T-helper 2 cell (primary cell): ENCODE results near the gene OR8D1.

ENCODE experiments used
- DNase-seq, 5 experiments: peaks; one replicate each; pipeline versions ENCODE4 v3.0.0 to v3.0.0-alpha.2; 2012 to 2022
- total RNA-seq, 2 donors: gene quantifications; one replicate each; lab custom pipeline; 2026; lab: John Stamatoyannopoulos, UW

The OR8D1 gene
- 0 reads per million in 2 donors for total RNA-seq

GRCh38 chr11:124313849-124314248, at the start of gene OR8D1:
Gene OR8D1 (minus strand): TSS chr11:124313949. CDS start chr11:124310766, 3,183 bp downstream.
- DNase-seq, result no peak

- no peak for DNase-seq
These were observed 45.8 kb upstream of the OR8D1 start for GRCh38 chr11:124359566-124359965.

- DNase-seq, result no peak
These were observed 32.7 kb upstream of the OR8D1 start for GRCh38 chr11:124346311-124346955.

GRCh38 chr11:124344346-124344745, 30.6 kb upstream of the OR8D1 start:
- DNase-seq, result no peak

- DNase-seq, result no peak
These were observed 26.3 kb upstream of the OR8D1 start for GRCh38 chr11:124340142-124340447.

- DNase-seq, result no peak
These were observed 25.8 kb upstream of the OR8D1 start for GRCh38 chr11:124339396-124340141.

GRCh38 chr11:124331873-124332272, 18.1 kb upstream of the OR8D1 start:
- DNase-seq, result no peak

GRCh38 chr11:124329787-124330478, 16.2 kb upstream of the OR8D1 start:
- DNase-seq, result no peak

- DNase-seq, result no peak
These were observed 14.0 kb upstream of the OR8D1 start for GRCh38 chr11:124327775-124328174.

GRCh38 chr11:124322356-124322755, 8.6 kb upstream of the OR8D1 start:
- DNase-seq, result no peak

- no peak for DNase-seq
These were observed 6.3 kb upstream of the OR8D1 start, which contains the start of gene OR8D2 for GRCh38 chr11:124320097-124320496. Gene OR8D2 (minus strand): TSS chr11:124320197. CDS start chr11:124320197, 0 bp downstream.

GRCh38 chr11:124315052-124315451, 1.3 kb upstream of the OR8D1 start:
- DNase-seq, result no peak

- no peak for DNase-seq
These were observed 618 bp downstream of the OR8D1 start for GRCh38 chr11:124313131-124313530.

GRCh38 chr11:124311670-124312069, 2.1 kb downstream of the OR8D1 start:
- no peak for DNase-seq

GRCh38 chr11:124311269-124311668, 2.5 kb downstream of the OR8D1 start:
- DNase-seq, result no peak

- no peak for DNase-seq
These were observed 3.0 kb downstream of the OR8D1 start for GRCh38 chr11:124310721-124311120.

- no peak for DNase-seq
These were observed 6.7 kb downstream of the OR8D1 start for GRCh38 chr11:124307093-124307492.

GRCh38 chr11:124302347-124303125, 11.2 kb downstream of the OR8D1 start:
- DNase-seq, result no peak

GRCh38 chr11:124301548-124301947, 12.2 kb downstream of the OR8D1 start:
- DNase-seq, result no peak

GRCh38 chr11:124297921-124298320, 15.8 kb downstream of the OR8D1 start:
- DNase-seq, result no peak

GRCh38 chr11:124296016-124296415, 17.7 kb downstream of the OR8D1 start:
- no peak for DNase-seq

GRCh38 chr11:124294687-124295086, 19.1 kb downstream of the OR8D1 start:
- DNase-seq, result no peak
